Skeletal muscle tissue (tissue), 4 donors: ENCODE measurements around the gene MAML3. TPM values are rescaled to one million over a fixed set of nuclear protein-coding genes. Genes with fewer than 3 reads are reported as not detected.

Source experiments
- H3K27ac ChIP-seq: one replicate; pipeline ENCODE4 v1.7.0; 2013; ENCODE audit warnings: mild to moderate bottlenecking, low read depth, low read length, inconsistent platforms
- H3K27me3 ChIP-seq, 3 donors: one replicate each; pipeline ENCODE4 v1.7.0; 2013; ENCODE audit warnings: low read length in 3 of 3; ENCODE audit not compliant: control insufficient read depth in 3 of 3, insufficient read depth in 3 of 3
- H3K36me3 ChIP-seq, 3 donors: one replicate each; pipeline ENCODE4 v1.7.0; 2013; ENCODE audit warnings: low read length in 3 of 3; ENCODE audit not compliant: control insufficient read depth in 3 of 3, insufficient read depth in 3 of 3
- H3K4me1 ChIP-seq, 3 donors: one replicate each; pipeline ENCODE4 v1.7.0; 2013; ENCODE audit warnings: low read length in 3 of 3, mild to moderate bottlenecking in 3 of 3; ENCODE audit not compliant: control insufficient read depth in 3 of 3, insufficient read depth in 3 of 3
- H3K4me3 ChIP-seq, 3 donors: one replicate each; pipeline ENCODE4 v1.7.0; 2013; ENCODE audit warnings: low read length in 3 of 3
- H3K9ac ChIP-seq, 3 donors: one replicate each; pipeline ENCODE4 v1.7.0; 2013; ENCODE audit warnings: low read length in 3 of 3, mild to moderate bottlenecking in 3 of 3, moderate library complexity in 2 of 3, low read depth in 1 of 3
- H3K9me3 ChIP-seq, 3 donors: one replicate each; pipeline ENCODE4 v1.7.0; 2013; ENCODE audit warnings: low read length in 3 of 3; ENCODE audit not compliant: control insufficient read depth in 3 of 3
- total RNA-seq: library from RNA; depleted of rRNA; stranded (reverse); fragments of >200 nt; gene quantifications from one replicate; pipeline ENCODE4 v1.2.3, GENCODE V29; 2014
- donor health status: Osteomylitis.

Gene MAML3
- total RNA-seq, 1 donor from 2014 or later = 3.1 TPM

DNA sequence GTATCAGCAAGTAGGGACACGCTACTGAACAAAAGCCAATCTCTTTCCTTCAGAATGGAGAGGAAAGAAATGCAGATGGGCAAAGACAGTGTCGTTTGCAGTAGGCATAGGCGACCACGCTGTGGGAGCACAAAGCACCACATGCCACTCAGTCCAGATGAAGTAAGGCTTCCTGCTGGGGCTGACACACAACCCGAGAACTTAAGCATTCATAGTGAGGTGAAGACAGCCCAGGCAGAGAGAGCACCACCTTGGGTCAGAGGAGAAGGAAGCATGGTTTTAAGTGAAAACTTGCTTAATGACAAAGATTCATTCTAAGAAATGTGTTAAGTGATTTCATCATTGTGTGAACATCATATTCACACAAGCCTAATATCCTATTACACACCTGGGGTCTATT lies 249.6 kb downstream of the MAML3 start:
- H3K4me3 ChIP-seq = no peak overlapping the region

DNA sequence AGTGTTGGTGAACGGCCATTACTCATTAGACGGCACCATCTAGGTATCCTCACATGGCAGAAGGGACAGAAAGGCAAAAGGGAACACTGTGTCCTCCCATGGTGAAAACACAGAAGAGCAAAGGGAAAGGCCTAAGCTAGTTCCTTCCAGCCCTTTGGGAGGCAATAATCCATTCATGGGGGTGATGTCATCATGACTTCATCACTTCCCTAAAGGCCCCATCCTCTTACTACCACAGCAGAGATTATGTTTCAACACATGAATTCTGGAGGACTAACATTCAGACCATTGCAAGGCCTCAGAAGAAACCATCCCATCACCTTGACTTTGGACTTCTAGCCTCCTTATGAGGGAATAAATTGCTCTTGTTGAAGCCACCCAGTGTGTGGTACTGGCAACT lies 250.1 kb downstream of the MAML3 start:
- Histone ChIP-seq H3K9me3 (no peaks in the 10 kb centered on the region), H3K27me3 (no peaks in the 10 kb centered on the region), H3K9ac (no peak overlapping the region), H3K4me3 (no peak overlapping the region), H3K4me1 (peaks cover 0 to 10% (median 9%) of the 10 kb centered on the region in 3 donors), H3K36me3 (no peaks in the 10 kb centered on the region), H3K27ac (no peak overlapping the region)

More for the DNA sequence above, 249.6 kb downstream of the MAML3 start:
- Histone ChIP-seq H3K36me3 (no peaks in the 10 kb centered on the region), H3K27me3 (no peaks in the 10 kb centered on the region), H3K4me1 (peaks cover 0 to 10% (median 9%) of the 10 kb centered on the region in 3 donors), H3K9me3 (no peaks in the 10 kb centered on the region), H3K27ac (no peak overlapping the region), H3K9ac (no peak overlapping the region)

DNA sequence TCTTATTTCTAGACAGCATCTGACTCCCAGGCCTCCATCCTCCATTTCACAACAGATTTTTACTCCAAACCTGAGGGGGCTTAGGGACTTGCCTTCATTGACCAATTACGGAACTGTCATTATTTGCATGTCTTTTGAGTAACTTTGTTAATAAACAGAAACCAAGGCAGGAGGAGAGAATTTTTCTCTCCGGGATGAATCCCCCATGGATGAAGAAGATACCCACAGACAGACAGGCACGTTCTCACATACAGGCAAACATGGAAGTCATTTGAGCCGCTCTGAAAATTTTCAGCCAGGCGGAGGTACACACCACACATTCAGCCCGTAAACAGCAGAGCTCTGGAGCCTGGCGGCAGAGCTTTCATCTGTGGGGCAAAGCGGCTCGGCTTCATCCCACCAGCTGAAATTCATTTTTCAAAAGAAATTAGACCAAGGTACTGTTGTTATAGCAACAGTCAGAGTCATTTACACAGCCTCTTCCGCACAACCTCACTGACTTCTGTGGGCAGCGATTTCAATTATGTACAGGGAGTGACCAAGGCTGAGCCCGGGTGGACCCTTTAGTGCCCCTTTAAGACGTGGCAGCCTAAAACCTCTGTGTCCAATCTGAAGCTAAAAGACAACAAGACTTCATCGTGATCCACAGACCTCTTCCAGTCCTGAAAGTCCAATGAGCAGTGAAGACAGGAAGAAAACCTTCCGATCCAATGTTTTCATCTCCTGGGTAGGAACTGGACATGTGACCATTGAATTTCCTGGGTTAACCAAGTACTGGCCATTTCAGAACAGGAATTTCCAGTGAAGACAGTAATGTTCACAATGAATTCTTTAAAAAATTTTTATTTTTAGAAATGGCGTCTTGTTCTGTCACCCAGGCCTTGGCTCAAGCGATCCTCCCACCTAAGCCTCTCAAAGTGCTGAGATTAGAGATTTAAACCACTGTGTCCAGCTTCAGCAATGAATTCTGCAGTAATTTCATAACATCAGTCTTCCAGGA lies 251.4 kb downstream of the MAML3 start:
- Histone ChIP-seq H3K4me3 (peak overlapping the region; percentile 70 to 76 (median 72)), H3K36me3 (no peaks in the 10 kb centered on the region), H3K27ac (peak overlapping the region; percentile 52), H3K9me3 (no peaks in the 10 kb centered on the region), H3K4me1 (peaks cover 0 to 10% (median 9%) of the 10 kb centered on the region in 3 donors), H3K9ac (peak overlapping the region; percentile 37 to 75 (median 45)), H3K27me3 (no peaks in the 10 kb centered on the region)

DNA sequence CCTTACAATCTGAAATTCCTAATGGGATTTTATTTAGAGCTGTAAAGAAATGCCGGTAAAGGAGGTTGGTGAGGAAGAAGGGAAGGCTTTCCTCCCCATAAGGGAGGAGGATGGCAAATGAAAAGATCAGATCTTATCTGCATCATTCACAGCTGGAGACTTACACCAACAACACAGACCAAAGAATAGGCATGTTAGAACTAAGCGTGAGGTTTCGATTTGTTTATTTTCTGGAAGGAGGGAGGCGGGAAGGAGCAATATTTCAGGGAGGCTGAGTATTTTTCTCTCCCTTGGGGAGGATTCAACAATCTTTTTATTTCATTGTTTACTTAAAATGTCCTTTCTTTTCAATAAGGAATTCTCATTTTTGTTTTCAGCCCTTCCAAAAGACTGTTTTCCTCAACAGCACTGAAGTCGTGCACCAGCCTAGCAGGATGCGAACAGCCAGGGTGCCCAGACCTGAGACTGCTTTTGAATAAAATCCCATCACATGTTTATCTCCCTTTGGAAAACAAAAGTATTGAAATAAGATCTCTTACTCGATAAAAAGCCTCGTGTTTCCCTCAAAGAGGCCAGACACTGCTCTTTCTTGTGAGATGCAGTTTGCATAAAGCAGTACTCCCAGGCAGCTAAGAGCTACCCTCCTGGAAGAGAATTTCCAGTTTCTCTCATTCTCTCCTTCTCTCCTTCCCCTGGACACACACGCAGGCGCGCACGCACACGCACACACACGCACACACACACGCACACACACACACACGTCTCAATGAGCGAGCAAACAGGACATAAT lies 252.3 kb downstream of the MAML3 start:
- Histone ChIP-seq H3K9ac (peak overlapping the region; percentile 37 to 75 (median 45)), H3K4me3 (peak overlapping the region; percentile 70 to 76 (median 72)), H3K4me1 (peaks cover 0 to 10% (median 9%) of the 10 kb centered on the region in 3 donors), H3K27me3 (no peaks in the 10 kb centered on the region), H3K36me3 (no peaks in the 10 kb centered on the region), H3K27ac (peak overlapping the region; percentile 52), H3K9me3 (no peaks in the 10 kb centered on the region)

DNA sequence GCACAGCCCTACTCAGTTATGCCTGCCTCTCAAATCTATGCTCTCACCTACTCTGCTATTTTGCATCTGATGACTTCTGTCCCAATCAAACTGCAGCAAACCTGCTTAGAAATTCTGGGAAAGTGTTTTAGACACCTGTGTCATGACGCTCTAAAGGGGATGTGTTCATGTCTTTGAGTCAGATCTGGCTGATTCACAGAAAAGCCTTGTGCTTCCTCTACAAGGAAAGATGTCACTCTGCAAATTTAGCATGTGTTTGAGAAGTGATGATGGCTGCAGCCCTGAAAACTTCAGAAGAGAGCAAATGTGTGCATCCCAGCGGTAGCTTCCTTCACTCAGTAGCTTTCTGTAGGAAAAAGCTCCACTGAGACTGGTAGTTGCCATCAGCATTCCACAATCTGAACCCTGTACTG lies 253.0 kb downstream of the MAML3 start:
- Histone ChIP-seq H3K36me3 (no peaks in the 10 kb centered on the region), H3K9me3 (no peaks in the 10 kb centered on the region), H3K27me3 (no peaks in the 10 kb centered on the region), H3K4me3 (no peak overlapping the region), H3K4me1 (peaks cover 0 to 10% (median 9%) of the 10 kb centered on the region in 3 donors), H3K27ac (no peak overlapping the region), H3K9ac (no peak overlapping the region)

DNA sequence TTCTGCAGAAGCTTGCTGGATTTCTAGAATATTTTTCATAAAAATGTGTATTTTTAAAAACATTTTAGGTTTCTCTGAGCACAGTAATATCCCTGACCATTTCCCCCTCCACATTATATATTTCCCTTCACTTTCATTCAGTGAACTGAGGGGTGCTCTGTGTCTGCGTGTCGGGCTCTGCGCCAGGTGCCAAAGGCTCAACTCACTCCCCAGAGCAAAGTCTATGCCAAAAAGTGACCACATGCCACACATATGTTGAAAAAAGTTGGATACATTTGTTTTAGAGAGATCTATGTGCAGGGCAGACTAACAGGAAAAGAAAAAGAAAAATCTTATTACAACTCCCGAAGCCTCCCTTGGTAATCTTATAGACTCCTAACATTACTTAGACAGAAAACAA lies 254.6 kb downstream of the MAML3 start:
- H3K4me1 ChIP-seq = peaks cover 0 to 10% (median 9%) of the 10 kb centered on the region in 3 donors
- no peak overlapping the region for H3K9ac ChIP-seq
- H3K9me3 ChIP-seq = no peaks in the 10 kb centered on the region
- H3K27me3 ChIP-seq = no peaks in the 10 kb centered on the region
- no peak overlapping the region for H3K4me3 ChIP-seq
- H3K36me3 ChIP-seq = no peaks in the 10 kb centered on the region
- H3K27ac ChIP-seq = no peak overlapping the region

DNA sequence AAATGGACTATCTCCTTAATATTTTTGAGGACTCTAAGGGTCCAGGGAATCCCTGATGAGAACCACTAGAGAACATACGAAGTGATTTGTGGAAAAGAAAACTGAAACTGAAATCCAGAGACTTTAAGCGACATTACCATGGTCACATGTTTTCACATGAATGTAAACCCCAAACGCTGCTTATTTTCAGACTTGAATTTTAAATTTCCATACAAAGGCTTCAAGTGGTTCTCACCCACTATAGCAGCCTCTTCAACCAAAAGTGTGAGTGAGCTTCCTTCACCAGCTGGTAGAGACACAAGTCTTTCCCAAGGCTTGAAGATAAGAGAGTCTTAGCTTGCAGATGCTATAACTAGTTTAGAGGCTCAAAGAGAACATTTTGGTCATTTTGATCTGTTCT lies 255.7 kb downstream of the MAML3 start:
- Histone ChIP-seq H3K36me3 (no peaks in the 10 kb centered on the region), H3K27me3 (no peaks in the 10 kb centered on the region), H3K27ac (no peak overlapping the region), H3K9me3 (no peaks in the 10 kb centered on the region), H3K4me3 (no peak overlapping the region), H3K4me1 (peaks cover 0 to 10% (median 9%) of the 10 kb centered on the region in 3 donors), H3K9ac (no peak overlapping the region)

DNA sequence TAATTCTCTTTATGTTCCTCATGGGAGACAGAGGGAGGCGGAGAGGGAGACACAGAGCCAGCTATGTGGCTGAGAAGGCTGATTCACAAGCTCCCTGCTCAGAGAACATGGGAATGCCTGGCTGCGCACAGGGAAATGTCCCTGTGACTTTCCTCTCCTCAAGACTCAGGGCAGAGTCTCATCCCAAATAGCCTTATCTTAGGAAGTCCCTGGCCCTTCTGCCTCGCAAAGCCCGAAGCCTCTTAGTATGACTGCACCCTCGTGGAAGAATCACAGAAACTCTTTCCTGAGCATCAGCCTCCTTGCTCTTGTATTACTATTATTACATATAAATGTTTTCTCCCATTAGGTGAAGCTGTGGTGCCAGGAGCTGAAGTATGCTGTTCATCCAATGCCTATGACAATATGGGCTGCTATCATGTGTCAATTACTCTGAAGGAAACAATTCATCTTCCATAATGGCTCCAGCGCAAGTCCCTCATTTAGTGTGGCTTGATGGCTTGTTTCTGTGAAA lies 257.8 kb downstream of the MAML3 start:
- no peaks in the 10 kb centered on the region for H3K9me3 ChIP-seq
- no peak overlapping the region for H3K4me3 ChIP-seq
- peaks cover 0 to 4% (median 2%) of the 10 kb centered on the region in 3 donors for H3K4me1 ChIP-seq
- no peak overlapping the region for H3K27ac ChIP-seq
- no peak overlapping the region for H3K9ac ChIP-seq
- no peaks in the 10 kb centered on the region for H3K36me3 ChIP-seq
- no peaks in the 10 kb centered on the region for H3K27me3 ChIP-seq

DNA sequence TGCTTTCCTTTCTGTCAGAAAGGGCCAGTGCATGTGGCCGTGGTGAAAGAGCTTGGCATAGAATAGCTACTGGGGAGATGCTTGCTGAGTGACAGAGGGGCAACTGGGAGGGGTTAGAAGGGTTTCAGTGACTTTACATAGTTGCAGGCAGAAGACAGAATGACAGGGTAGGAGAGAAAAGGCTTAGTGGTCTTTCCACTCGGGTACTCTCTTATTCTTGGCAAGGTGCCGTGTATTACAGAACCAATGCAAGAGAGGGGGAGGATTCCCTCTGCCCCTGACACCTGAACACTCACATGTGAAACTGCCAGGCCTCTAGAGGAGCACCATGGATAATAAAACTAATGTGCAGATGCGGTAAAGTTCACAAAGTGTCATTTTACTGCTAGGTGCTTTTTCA lies 260.2 kb downstream of the MAML3 start:
- Histone ChIP-seq H3K4me1 (no peaks in the 10 kb centered on the region), H3K9ac (no peak overlapping the region), H3K27ac (no peak overlapping the region), H3K9me3 (no peaks in the 10 kb centered on the region), H3K4me3 (no peak overlapping the region), H3K27me3 (no peaks in the 10 kb centered on the region), H3K36me3 (no peaks in the 10 kb centered on the region)
